SIG-M5 treated with dmso at 0.1 percent for 504 hours (cell line): Measurements from ENCODE around the gene ZNF579.
"Not testable (repeated sequence)": the region's sequence is repeated elsewhere in the genome, so short reads cannot be mapped to it uniquely, and the experiment has no call there.

Experiments
- DNase-seq: peaks from one replicate; lab custom pipeline; 2025; ENCODE audit not compliant: unreplicated experiment; lab: John Stamatoyannopoulos, UW

ZNF579 gene

DNA sequence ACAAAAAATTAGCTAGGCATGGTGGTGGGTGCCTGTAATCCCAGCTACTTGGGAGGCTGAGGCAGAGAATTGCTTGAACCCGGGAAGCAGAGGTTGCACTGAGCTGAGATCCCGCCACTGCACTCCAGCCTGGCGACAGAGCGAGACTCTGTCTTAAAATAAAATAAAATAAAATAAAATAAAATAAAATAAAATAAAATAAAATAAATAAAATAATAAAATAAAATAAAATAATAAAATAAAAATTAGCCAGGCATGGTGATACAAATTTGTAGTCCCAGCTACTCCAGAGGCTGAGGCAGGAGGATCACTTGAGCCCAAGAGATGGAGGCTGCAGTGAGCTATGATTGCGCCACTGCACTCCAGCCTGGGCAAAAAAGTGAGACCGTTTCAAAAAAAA, 6.7 kb downstream of the ZNF579 start:
- DNase-seq, result not testable (repeated sequence)

DNA sequence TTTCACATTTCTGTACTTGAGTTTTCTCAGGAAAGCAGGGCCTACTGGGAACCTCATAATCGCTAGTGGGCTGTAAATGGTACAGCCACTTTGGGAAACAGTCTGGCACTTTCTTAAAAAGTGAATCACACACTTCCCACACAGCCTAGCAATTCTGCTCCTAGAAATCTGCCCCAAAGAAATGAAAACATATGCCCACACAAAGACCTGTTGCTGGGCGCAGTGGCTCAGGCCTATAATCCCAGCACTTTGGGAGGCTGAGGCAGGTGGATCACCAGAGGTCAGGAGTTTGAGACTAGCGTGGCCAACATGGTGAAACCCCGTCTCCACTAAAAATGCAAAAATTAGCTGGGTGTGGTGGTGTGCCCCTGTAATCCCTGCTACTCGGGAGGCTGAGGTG, 11.2 kb downstream of the ZNF579 start:
- not testable (repeated sequence) for DNase-seq

DNA sequence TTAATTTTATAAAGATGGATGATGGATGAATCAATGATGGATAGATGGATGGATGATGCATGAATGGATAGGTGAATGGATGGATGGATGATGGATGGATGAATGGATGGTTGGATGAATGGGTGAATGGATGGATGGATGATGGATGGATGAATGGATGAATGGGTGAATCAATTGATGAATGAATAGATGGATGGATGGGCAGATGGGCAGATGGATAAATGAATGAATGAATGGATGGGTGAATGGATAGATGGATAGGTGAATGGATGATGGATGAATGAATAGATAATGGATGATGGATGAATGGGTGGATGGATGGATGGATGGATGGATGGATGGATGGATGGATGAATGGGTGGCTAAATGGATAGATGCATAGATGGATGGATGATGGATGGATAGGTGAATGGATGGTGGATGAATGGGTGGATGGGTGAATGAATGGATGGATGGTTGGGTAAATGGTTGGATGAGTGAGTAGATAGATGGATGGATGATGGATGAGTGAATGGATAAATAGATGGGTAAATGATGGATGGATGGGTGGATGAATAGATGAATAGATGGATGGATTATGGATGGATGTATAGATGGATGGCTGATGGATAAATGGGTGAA, 12.8 kb downstream of the ZNF579 start:
- DNase-seq, result no peak

DNA sequence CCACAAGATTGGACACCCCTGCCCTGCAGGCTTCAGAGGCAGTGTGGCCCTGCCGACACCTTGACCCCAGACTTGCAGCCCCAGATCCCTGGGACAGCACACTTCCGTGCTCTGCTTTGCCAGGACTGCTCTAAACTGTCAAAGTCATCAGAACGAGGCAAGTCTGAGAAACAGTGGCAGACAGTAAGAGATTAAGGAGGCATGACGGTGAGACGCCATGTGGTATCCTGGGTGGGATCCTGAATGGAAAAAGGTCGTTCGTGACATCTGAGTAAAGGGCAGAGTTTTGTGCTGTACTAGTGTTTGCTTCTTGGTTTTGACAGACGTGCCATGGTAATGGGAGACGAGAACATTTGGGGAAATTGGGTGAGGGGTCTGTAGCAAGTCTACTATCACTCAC, 13.8 kb downstream of the ZNF579 start:
- no peak for DNase-seq

DNA sequence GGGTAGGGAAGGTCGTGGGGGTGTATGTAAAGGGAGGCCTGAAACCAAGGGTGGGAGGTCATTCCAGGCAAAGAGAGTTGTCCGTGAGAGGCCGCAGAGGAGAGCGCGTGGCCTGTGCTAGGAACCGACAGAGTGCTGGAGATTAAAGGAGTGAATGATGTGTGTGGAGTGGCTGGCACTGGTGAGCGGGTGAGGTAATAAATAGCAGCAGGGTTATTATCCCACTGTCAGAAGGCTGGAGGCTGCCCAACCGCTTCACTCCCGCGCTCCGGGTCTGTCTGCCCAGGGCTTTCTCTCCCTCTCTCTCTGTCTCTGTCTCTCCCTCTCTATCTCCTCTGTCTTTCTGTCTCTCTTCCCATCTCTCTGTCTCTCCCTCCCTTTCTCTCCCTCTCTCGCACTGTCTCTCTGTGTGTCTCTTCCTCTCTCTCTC, 17.4 kb downstream of the ZNF579 start:
- DNase-seq, result no peak

DNA sequence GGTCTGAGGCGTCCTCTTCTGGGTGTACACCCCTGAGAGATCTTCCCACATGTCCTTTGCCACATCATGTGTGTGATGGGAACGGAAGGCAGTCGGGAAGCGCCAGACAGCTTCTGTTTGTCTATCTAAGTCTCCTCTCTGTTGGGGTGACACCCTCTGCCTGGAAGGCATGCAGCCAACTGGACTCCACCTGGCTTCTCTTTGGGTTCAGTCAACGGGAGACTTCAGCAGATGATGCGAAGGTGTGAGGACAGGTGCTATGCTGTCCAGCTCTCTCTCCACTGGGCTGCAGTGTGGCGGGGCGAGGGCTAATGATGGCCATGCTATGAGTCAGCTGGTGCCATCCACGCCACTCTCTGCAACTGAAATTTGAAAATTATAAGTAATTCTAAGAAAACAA, 21.0 kb downstream of the ZNF579 start:
- DNase-seq, result no peak

DNA sequence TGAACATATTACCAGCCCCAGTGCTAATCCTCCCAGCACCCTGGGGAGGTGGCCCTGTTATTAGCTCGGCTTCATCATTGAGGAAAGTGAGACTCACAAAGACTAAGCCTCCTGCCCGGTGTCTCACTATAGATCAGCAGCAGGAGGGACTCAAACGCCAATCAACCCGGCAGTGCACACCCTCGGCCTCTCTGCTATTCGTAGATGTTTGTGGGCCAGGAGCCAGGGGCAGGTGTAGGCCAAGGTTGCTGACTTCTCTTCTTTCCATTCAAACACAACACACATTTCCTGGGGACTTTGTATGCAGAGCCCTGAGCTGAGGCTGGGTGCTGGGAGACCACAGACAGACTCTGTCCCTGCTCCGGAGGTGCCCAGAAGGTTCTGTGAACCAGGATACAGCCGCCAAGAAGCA, 25.9 kb downstream of the ZNF579 start:
- no peak for DNase-seq

DNA sequence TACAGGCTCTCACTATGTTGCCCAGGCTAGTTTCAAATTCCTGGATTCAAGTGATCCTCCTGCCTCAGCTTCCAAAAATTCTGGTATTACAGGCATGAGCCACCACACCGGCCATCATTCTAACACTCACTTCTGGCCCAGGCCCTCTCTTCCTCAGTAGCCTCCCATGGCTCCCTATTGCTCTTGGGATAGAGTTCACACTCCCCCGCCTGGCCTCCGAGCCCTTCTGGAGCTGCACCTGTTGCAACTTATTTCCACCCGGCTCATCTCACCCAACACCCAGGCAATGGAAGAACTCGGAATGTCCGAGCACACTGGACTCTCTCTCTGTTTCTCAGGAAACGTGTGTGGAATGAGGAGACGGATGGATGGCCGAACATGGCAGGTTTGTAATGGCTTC, 26.3 kb downstream of the ZNF579 start:
- DNase-seq, result no peak

DNA sequence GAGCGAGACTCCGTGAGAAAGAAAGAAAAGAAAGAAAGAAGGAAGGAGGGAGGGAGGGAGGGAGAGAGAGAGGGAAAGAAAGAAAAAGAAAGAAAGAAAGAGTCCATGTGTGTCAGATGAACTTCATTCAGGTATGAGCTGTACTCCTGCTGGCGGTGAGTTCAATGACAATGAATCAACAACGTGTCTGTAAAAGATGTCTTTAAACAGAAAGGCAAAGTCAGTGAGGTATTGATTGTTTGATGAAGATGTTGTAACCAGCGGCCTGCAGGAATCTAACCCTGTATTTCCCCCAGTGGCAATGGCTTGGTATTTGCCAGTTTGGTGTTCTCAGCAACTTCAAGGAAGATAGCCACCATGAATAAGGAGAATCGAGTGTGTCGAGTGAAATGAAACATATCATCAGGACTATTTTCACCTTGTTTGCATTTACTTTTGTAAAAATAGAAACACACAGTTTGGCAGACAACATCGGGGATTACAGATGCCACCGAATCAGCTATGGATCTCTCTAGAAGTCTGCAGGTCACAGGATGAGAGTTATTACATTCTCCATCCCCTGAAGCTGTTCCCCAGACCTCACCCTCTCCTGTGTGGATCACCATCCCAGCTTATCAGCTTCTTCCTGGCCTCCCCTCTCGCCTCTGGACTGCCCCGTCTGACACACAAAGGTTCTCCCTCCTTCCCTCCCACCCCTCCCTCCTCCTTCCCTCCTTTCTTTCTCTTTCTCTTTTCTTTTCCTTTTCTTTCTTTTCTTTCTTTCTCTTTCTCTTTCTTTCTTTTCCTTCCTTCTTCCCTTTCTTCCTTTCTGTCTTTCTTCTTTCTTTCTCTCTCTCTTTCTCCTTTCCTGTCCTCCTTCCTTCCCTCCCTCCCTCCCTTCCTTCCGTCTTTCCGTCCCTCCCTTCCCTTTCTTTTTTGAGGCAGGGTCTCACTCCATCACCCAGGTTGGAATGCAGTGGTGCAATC, 27.1 kb downstream of the ZNF579 start:
- DNase-seq, result no peak

DNA sequence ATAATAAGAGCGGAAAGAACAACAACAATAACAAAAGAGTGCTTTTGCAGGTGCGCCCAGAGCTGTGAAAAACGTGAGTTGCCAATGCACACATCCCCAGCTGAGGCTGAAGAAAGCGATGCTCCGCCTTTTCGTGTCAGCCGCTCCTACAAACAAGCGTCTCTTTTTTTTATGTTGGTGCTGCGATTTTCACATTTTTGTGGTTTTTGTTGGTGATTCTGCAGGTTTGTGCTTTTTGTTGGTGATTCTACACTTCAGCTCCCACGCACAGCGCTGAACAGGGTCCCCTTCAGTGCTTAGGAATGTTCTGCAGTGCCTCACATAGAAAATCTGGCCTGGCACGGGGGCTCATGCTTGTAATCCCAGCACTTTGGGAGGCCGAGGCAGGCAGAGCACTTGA, 28.0 kb downstream of the ZNF579 start:
- no peak for DNase-seq

DNA sequence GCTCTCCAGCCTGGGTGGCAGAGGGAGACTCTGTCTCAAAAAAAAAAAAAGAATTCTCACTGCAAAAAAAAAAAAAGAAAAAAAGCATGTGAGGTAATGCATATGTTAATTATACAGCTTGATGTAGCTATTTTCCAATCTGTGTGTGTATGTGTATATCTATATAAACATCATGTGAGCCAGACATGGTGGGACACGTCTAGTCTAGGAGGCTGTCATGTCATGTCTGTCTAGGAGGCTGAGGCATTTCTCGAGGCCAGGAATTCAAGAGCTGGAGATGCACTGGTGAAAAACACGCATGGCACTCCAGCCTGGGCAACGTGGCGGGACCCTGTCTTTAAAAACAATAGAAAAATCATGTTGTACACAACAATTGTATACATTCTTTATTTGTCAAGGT, 28.4 kb downstream of the ZNF579 start:
- no peak for DNase-seq

DNA sequence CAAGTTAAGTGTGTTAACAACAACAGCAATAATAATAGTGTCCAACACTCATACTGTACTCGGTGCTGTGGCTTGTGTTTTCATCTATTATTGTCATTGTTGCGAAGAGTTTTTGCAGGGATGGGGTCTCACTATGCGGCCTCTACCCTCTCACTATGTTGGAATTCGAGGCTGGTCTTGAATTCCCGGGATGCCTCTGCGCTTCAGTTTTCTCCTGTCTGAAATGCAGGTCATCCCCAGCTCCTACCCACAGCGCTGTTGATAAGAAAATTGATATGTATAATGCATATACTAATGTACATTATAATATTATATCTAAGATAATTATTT, 30.4 kb downstream of the ZNF579 start:
- DNase-seq, result no peak

DNA sequence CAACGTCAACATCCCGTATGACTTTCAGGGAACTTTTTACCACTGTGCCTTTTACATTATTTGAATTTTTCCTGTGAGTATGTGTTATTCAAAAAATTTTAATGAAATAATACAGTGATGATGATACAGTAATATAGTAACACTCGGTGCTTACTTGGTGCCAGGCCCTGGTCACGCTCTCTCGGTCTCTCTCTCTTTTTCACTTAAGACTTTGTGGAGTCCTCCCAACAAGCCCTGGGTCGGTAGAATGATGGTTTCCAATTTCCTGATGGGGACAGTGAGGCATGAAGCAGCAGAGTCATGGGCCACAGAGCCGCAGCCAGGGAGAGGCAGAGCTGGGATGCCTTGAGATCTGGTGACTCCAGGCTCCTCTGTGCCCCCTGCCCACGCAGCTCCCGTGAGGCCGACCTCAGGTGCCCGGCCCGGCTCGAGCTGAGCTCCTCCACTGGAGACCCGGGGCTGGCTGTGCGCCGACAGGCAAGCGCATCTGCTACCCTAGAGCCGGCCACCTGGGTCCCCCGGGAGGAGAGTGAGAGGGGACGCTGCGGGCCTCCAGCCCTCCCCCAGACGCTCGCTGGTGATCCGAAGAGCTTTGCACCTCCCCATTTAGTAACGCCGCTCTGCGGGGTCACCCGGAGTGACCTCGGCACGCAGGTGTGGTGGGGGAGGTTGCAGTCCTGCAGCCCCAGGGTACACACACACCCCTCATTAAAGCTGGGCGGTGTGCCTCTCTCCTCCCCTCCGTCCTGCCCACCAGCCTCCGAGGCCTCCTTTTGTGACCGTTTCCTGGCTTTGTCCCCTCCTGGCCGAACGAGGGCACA, 30.9 kb downstream of the ZNF579 start:
- no peak for DNase-seq

DNA sequence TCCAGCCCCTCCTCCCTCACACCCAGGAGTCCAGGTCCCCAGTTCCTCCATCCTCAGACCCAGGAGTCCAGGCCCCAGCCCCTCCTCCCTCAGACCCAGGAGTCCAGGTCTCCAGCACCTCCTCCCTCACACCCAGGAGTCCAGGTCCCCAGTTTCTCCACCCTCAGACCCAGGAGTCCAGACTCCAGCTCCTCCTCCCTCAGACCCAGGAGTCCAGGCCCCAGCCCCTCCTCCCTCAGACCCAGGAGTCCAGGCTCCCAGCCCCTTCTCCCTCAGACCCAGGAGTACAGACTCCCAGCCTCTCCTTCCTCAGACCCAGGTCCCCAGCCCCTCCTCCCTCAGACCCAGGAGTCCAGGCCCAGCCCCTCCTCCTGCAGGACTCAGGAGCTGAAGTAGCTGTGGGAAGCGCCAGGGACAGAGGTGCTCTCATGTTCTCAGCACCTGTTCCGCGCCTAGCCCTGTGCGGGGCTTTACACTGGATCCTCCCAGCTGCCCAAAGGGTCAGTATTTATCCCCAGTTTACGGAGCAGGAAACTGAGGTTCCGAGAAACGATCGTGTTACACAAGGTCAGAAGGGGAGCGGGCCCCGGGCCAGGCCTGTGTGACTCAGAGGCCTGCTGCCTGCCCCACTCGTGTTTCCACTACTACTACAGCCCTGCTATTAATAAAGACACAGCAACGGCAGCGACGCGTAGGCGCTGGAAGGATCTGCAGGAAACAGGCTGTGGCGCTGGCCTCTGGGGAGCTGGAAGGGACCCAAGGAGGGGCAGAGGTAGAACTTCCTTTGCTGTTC, 33.6 kb downstream of the ZNF579 start:
- DNase-seq, result no peak

DNA sequence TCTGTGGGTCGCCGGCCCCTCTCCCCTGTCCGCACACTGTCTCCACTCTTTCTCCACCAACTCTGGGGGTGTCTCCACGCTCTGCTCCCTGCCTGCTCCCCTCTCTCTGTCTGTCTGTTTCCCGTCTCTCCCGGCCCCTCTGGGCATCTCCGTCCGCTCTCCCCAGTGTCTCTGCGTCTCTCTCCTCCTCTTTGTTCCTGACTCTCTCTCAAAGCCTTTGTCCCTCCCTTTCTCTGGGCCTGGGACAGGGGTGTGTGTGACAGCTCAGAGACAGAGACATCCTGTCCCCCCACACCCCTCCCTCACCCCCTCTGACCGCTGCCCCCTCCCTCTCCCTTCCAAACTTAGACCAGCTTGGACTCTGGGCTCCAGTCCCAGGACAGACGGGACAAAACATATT, 34.6 kb downstream of the ZNF579 start:
- no peak for DNase-seq

DNA sequence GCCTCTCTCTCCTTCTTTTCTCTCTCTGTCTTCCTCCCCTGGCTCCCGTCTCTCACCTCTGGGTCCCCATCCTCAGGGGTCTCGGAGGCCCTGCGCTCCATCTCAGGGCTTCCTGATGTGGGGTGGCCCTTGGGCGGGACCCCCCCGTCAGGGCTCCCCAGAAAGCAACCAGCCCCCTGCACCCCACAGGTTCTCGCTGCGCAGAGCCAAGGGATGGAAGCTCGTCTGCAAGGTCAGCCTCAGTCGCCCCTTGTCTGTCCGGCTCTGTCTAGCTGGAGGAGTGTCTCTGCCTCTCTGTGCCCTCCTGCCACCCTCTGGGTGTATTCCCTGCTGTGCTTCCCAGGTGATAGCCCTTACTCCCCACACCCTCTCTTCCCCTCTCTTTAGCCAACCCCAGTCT, 35.2 kb downstream of the ZNF579 start, which contains the start of gene SBK3:
TSS of gene SBK3 (minus strand) at position 101 of the 400 bp plus-strand sequence. CDS start at position 101, 0 bp downstream.
- no peak for DNase-seq

DNA sequence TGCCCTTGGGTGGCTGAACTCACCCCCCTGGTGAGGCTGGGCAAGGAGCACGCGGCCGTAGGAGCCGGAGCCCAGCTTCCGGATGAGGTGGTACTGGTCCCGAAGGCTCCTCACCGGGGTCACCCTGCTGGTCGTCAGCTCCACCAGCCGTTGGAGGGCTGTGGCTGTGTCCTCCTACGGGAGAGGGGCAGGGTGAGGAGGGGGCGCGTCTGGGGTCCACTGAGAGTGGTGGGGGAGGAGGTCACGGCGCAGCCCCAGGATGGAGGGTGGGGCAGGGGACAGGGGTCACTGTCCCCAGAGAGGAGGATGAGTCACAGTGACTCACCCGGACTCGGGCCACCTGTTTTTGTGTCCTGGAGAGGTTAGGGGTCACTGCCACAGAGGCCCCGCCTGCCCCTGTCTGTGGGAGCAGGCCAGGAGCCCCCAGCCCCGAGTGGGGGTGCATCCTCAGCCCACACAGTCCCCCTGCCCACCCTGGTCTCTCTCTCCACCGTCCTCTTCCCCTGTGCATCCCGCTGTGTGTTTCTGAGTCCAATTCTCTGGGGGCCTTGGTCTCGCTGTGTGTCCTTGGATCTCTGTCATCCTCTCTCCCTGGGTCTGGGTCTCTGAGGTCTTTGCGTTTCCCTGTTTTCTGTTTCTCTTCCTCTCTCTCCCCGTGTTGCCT, 35.7 kb downstream of the ZNF579 start:
- no peak for DNase-seq

DNA sequence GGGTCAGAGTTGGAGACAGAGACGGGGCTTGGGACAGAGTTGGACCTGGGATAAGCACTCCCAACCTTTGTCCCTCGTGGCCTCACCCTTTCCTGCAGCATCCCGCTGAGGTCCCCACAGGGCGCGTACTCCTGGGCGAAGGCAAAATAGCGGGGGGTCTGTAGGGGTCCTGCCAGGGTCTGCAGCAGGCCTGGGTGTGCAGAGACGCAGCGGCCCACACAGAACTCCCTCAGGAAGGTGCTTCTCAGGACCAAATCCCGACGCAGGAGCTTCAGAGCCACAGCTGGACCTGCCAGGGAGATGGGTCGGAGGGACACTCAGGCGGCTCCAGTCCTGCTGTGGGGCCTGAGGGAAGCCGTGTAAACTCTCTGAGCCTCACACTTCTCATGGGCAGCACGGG, 36.6 kb downstream of the ZNF579 start:
- no peak for DNase-seq

DNA sequence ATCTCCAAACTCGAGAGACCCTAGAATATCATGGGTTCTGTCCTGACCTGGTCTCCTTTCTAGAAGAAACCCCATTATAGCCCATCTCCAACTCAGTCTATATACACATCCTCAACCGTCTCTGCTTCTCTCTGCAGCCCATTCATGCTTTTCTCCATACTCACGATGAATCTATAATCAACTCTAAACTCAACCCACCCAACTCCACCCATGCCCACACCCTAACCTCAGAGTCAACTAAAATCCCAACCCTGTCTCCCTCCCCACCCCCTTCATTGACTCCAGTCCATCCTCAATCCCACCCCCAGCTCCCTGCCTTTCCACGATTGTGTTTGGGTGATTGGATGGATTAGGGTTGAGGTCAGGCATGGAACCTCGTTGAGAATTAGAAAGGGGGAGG, 37.1 kb downstream of the ZNF579 start:
- DNase-seq, result no peak

DNA sequence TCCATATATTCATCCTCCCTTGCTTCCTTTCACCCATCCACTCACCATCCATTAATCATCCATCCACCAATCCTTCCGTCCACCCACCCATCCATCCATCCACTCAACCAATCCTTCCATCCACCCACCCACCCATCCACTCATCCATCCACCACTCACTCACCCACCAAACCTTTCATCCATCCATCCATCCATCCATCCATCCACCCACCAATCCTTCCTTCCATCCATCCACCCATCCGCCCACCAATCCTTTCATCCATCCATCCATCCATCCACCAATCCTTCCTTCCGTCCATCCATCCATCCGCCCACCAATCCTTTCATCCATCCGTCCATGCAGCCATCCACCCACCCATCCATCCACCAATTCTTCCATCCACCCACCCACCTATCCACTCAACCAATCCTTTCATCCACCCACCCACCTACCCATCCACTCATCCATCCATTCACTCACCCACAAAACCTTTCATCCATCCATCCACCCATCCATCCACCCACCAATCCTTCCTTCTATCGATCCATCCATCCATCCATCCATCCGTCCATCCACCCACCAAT, 38.3 kb downstream of the ZNF579 start:
- no peak for DNase-seq
